GM21390 (cell line): ENCODE data around the gene CCDC184.
"Not testable (repeated sequence)": the region's sequence is repeated elsewhere in the genome, so short reads cannot be mapped to it uniquely, and the experiment has no call there.

ENCODE experiments used
- ATAC-seq: cut with Tn5 transposase; IDR thresholded peaks from one replicate; pipeline ENCODE4 v1.9.1; 2021; ENCODE audit not compliant: unreplicated experiment

Gene CCDC184

GRCh38 chr12:48201516-48201915, 18.1 kb downstream of the CCDC184 start:
- no peak for ATAC-seq

- no peak for ATAC-seq
Observed at GRCh38 chr12:48202766-48203165, 19.3 kb downstream of the CCDC184 start.

GRCh38 chr12:48203192-48203591, 19.7 kb downstream of the CCDC184 start, which contains the start of gene OR10AD1:
OR10AD1 (minus strand) TSS chr12:48203292; CDS start chr12:48203292, 0 bp downstream.
- ATAC-seq: no peak

- ATAC-seq: not testable (repeated sequence)
Observed at GRCh38 chr12:48209495-48209894, 26.1 kb downstream of the CCDC184 start.

- no peak for ATAC-seq
Observed at GRCh38 chr12:48216785-48217184, 33.3 kb downstream of the CCDC184 start.

DNA sequence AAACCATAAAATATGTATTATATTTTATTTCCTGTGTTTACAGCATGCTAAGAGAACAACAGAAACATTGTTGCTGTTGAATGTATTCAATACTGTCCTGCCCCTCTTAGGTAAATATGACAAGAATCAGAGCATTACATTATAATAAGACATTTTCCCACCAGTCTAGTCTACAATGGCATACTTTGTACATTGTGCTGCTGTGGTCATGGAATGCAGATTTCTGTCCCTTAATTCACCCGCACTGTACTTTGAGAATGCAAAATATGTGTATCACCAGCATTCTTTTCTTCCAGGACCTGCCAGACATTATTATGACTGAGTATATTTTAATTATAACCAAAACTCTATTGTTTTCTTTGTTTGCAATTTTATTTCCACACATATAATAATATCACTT, 36.2 kb downstream of the CCDC184 start:
- no peak for ATAC-seq

GRCh38 chr12:48220701-48221100, 37.3 kb downstream of the CCDC184 start:
- ATAC-seq: no peak

- ATAC-seq: no peak
Observed at GRCh38 chr12:48221645-48222044, 38.2 kb downstream of the CCDC184 start.

DNA sequence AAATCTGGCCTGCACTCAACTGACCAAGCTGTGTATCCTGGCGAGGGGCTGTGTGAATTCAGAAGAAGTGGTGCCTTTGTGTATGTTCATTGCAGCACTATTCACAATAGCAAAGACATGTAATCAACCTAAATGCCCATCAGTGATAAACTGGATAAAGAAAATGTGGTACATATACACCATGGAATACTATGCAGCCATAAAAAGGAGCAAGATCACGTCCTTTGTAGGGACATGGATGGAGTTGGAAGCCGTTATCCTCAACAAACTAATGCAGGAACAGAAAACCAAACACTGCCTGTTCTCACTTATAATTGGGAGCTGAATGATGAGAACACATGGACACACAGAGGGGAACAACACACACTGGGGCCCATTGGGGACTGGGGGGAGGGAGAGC, 41.1 kb downstream of the CCDC184 start:
- not testable (repeated sequence) for ATAC-seq

- ATAC-seq: not testable (repeated sequence)
Observed at GRCh38 chr12:48231169-48231958, 47.9 kb downstream of the CCDC184 start.
